GM10248 (cell line): ENCODE data around the gene MIER3.

Experiments used
- CTCF ChIA-PET: fragments of 300-600 bp; sonication (Branson Sonifier 250); formaldehyde crosslinking; extraction: SDS; loops from one replicate; lab custom pipeline; 2021; ENCODE audit warnings: antibody characterized with exemption; lab: Yijun Ruan, JAX
- POLR2A ChIA-PET: fragments of 350-650 bp; sonication (Branson Sonifier 250); formaldehyde crosslinking; extraction: SDS; loops from one replicate; lab custom pipeline; 2020; ENCODE audit warnings: antibody characterized with exemption; lab: Yijun Ruan, JAX
- DNase-seq: peaks from one replicate; pipeline ENCODE4 v3.0.0; 2012; ENCODE audit errors: extremely low spot score
- TF ChIP-seq, protein P1 (sequence below): IDR thresholded peaks from 2 replicates; pipeline ENCODE4 v1.5.1; 2012; ENCODE audit warnings: mild to moderate bottlenecking, low read depth; ENCODE audit errors: extremely low read depth, missing control alignments, control extremely low read depth

The MIER3 gene

GRCh38 chr5:56919942-56920662 is 31.8 kb downstream of the MIER3 start:
- CTCF ChIA-PET, result interaction anchor here (1.1 kb wide), 1 partner anchor 29 kb away, joined by 3 read pairs; no protein-coding TSS in a partner anchor
- TF ChIP-seq, protein P1, sequence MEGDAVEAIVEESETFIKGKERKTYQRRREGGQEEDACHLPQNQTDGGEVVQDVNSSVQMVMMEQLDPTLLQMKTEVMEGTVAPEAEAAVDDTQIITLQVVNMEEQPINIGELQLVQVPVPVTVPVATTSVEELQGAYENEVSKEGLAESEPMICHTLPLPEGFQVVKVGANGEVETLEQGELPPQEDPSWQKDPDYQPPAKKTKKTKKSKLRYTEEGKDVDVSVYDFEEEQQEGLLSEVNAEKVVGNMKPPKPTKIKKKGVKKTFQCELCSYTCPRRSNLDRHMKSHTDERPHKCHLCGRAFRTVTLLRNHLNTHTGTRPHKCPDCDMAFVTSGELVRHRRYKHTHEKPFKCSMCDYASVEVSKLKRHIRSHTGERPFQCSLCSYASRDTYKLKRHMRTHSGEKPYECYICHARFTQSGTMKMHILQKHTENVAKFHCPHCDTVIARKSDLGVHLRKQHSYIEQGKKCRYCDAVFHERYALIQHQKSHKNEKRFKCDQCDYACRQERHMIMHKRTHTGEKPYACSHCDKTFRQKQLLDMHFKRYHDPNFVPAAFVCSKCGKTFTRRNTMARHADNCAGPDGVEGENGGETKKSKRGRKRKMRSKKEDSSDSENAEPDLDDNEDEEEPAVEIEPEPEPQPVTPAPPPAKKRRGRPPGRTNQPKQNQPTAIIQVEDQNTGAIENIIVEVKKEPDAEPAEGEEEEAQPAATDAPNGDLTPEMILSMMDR, result no peak
- POLR2A ChIA-PET, result no interaction called here
- DNase-seq, result no peak

GRCh38 chr5:56918054-56918453 is 33.9 kb downstream of the MIER3 start:
- ChIA-PET CTCF (interaction anchor here (0.9 to 3.1 kb wide), 9 partner anchors 8 to 647 kb away, joined by 3 to 14 read pairs (median 5); partner anchors contain the start of gene SETD9), POLR2A (no interaction called here)
- TF ChIP-seq, protein P1, result no peak
- no peak for DNase-seq

DNA sequence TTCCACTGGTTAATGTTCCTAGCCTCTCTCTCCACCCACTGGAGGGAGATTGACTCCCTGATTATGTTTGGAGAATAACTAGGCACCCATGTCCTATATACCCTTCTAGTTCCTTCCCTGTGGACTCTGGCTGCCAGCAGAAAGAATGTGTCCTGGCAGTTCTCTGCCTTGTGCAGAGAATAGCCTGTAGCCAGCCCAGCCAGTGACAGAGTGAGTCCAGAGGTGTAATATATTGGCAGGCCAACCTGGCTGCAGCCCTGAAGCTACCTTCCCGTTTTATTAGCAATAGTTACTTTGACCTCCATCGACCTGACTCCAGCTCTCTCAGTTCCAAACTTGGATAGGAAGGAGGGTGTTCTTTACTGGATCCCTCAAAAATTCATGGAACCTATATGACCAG is 34.4 kb downstream of the MIER3 start:
- no peak for DNase-seq
- TF ChIP-seq, protein P1, result no peak
- POLR2A ChIA-PET, result no interaction called here
- CTCF ChIA-PET, result interaction anchor here (1.4 to 3.1 kb wide), 6 partner anchors 8 to 647 kb away, joined by 3 to 14 read pairs (median 6); partner anchors contain the start of gene SETD9

- DNase-seq, result no peak
- ChIA-PET POLR2A (no interaction called here), CTCF (interaction anchor here (1.5 kb wide), 2 partner anchors 11 to 12 kb away, joined by 3 to 4 read pairs; no protein-coding TSS in a partner anchor)
- TF ChIP-seq, protein P1, result no peak
These were observed 37.2 kb downstream of the MIER3 start for GRCh38 chr5:56914678-56915077.

DNA sequence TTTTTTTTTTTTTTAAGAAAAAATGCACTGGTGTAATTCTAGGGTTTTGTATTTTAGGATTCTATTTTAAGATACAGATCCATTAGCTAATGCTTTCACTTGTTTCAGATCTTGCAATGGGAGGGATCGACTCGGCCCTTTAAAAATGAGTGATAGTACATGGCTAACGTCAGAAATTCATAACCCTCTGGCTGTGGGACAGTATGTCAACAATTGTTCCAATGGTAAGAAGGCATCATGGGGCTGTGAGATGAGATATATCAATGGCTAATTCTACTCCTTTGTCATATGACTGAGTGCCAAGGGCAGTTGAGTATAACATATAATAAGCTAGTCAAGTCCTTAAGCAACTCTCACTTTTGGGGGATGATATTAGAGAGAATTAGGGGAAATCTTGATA is 38.2 kb downstream of the MIER3 start:
- CTCF ChIA-PET, result interaction anchor here (1.5 kb wide), 1 partner anchor 11 kb away, joined by 4 read pairs; no protein-coding TSS in a partner anchor
- POLR2A ChIA-PET, result no interaction called here
- TF ChIP-seq, protein P1, result no peak
- no peak for DNase-seq

DNA sequence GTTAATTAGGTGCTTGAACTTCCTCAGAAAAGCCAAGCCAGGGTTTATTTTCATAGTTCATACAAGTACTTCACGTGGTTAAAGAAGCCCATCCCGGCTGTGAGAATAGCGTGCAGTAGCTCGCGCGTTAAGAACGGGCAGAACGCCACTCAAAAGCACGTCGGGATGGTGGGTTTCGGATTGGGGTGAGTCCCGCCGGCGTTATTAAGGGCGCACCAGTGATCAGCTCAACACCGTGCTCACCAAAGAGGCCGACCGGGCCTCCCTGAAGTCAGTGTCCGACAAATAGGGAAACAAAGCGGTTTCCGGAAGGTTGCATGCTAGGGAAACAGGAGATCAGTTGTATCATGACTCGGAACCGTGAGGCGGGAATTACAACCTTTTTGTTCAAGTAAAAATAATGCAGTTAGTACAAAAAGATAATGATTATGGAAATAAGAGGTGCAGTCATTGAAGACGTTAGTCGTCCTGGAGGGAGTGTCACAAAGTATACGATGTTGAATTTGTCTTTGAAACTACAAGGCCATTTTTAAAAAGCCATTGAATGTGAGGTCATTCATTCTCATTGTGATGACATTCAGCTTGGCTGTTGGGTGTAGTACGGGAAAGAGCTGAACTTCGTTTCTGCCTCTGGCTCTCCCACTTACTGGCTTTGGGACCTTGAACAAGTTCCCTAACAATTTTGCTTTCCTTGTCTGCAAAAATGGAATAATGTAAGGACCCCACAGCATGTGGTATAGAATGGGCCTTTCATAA is 41.5 kb downstream of the MIER3 start:
- POLR2A ChIA-PET, result interaction anchor here (0.5 to 1.0 kb wide), 4 partner anchors 13 to 892 kb away, joined by 3 to 4 read pairs (median 3); no protein-coding TSS in a partner anchor
- TF ChIP-seq, protein P1, result no peak
- CTCF ChIA-PET, result interaction anchor here (0.6 to 3.7 kb wide), 9 partner anchors 8 to 639 kb away, joined by 3 to 22 read pairs (median 3); no protein-coding TSS in a partner anchor
- DNase-seq, result no peak
